H1 (cell line): ENCODE data around the gene TRIM52. TPM values are rescaled to one million over a fixed set of nuclear protein-coding genes. Genes with fewer than 3 reads are reported as not detected.

Experiments
- ASH2L ChIP-seq: fragments of 200-600, 300-600 bp; sonication (generic); IDR thresholded peaks from one replicate; pipeline ENCODE4 v1.7.1; 2017; ENCODE audit warnings: low read length
- GTF2F1 ChIP-seq: IDR thresholded peaks from 2 replicates; pipeline ENCODE4 v1.6.1; 2012; ENCODE audit warnings: low read depth, low read length, improper control_type of control experiment, borderline replicate concordance
- RFX5 ChIP-seq: IDR thresholded peaks from 2 replicates; pipeline ENCODE4 v1.6.1; 2011; ENCODE audit warnings: low read depth, low read length, improper control_type of control experiment, borderline replicate concordance
- SP1 ChIP-seq: IDR thresholded peaks from 2 replicates; pipeline ENCODE4 v1.6.1; 2011; ENCODE audit warnings: low read depth, low read length
- SUZ12 ChIP-seq: fragments of 200-600 bp; sonication (generic); IDR thresholded peaks from 2 replicates; pipeline ENCODE4 v1.6.1; 2012; ENCODE audit warnings: mild to moderate bottlenecking, inconsistent platforms, low read length, moderate library complexity, mixed read lengths
- TBP ChIP-seq: IDR thresholded peaks from 2 replicates; pipeline ENCODE4 v1.6.1; 2011; ENCODE audit warnings: low read depth, low read length, improper control_type of control experiment
- polyA plus RNA-seq, 7 experiments: library from polyadenylated mRNA; depleted of rRNA in 3 of 7; stranded (reverse) in 5 of 7; unstranded in 2 of 7; fragments of >200 nt in 5 of 7; fragments of 200-250 nt in 2 of 7; gene quantifications; 1 replicate in 5 of 7; 2 replicates in 1 of 7; 4 replicates in 1 of 7; pipeline versions ENCODE4 v1.2.1 to v1.2.3, GENCODE V29; 2011 to 2013; ENCODE audit warnings: missing spikeins in 2 of 7, mixed read lengths in 2 of 7
- total RNA-seq: library from RNA; stranded (reverse); fragmentation: NEBNext Ultra II Directional; extraction: Animal tissue kit (Norgen Biotek cat#: 25700); gene quantifications from 2 replicates; pipeline ENCODE4 v1.2.1, GENCODE V29; 2021
- TF ChIP-seq, protein P1 (sequence below): IDR thresholded peaks from 2 replicates; pipeline ENCODE4 v1.6.1; 2011; ENCODE audit warnings: low read length, improper control_type of control experiment

Gene TRIM52
- total and polyA plus RNA-seq, 2 of the 8 experiments (the other 6 are each of a cell fraction or from before 2014, with no cell fraction given) = 4.2 to 5.7 TPM

DNA sequence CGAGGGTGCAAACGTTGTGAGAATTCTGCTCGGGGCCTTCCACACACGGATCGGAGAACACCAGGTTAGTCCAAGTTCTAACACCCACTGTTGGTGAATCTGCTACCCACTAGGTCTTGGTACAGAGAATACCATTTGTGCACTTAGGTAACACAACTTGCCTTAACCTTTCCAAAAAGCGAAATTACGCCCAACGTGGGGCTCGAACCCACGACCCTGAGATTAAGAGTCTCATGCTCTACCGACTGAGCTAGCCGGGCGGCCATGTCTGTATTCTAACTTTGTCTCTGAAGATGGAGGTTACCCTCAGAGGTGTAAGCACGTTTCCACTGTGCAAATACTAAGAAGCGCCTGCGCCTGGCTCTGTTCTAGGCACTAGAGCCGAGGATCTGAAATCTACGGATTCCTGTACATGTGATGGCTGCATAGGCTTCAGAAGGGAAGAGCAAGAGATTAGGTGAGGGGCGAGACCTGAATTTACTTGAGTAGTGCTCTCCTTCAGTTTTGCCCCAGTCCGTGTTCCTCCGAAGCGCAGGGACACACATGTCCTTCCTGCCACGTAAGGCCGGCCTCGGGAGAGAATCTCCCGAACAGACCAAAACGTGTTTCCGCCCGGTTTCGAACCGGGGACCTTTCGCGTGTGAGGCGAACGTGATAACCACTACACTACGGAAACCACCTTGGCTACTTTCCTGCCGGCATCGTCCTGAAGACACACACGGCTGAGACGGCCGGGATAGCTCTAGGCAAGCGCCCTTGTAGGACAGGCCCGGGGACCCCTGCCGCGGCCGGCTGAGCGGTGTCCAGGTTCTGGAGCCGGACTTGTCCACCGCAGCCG, 38.9 kb downstream of the TRIM52 start (continued):
- TF ChIP-seq, protein P1, sequence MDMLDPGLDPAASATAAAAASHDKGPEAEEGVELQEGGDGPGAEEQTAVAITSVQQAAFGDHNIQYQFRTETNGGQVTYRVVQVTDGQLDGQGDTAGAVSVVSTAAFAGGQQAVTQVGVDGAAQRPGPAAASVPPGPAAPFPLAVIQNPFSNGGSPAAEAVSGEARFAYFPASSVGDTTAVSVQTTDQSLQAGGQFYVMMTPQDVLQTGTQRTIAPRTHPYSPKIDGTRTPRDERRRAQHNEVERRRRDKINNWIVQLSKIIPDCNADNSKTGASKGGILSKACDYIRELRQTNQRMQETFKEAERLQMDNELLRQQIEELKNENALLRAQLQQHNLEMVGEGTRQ = no peak
- TF ChIP-seq ASH2L = peak; percentile 98
- no peak for TF ChIP-seq SUZ12
- 0 out of 2 replicates have a peak, but pooled peaks have one; percentile 19 for TF ChIP-seq GTF2F1
- peak; percentile 98 for TF ChIP-seq TBP
- 0 out of 2 replicates have a peak, but pooled peaks have one; percentile 10 for TF ChIP-seq SP1
- no peak for TF ChIP-seq RFX5
